Dermis microvascular lymphatic vessel endothelial cell (primary cell): ENCODE data around the gene GLDC. TPM values are rescaled to one million over a fixed set of nuclear protein-coding genes. Genes with fewer than 3 reads are reported as not detected.
"Not testable (repeated sequence)": the region's sequence is repeated elsewhere in the genome, so short reads cannot be mapped to it uniquely, and the experiment has no call there.

Experiments
- DNase-seq, 2 donors: peaks; one replicate each; pipeline versions ENCODE4 v3.0.0 to v3.0.0-alpha.2; 2010; ENCODE audit warnings: low read depth in 2 of 2
- total RNA-seq: library from RNA; depleted of rRNA; stranded (reverse); fragments of >200 nt; gene quantifications from 2 replicates; pipeline ENCODE4 v1.2.1, GENCODE V29; 2014

Gene GLDC
- total RNA-seq, 1 donor from 2014 or later: 11.8 TPM

DNA sequence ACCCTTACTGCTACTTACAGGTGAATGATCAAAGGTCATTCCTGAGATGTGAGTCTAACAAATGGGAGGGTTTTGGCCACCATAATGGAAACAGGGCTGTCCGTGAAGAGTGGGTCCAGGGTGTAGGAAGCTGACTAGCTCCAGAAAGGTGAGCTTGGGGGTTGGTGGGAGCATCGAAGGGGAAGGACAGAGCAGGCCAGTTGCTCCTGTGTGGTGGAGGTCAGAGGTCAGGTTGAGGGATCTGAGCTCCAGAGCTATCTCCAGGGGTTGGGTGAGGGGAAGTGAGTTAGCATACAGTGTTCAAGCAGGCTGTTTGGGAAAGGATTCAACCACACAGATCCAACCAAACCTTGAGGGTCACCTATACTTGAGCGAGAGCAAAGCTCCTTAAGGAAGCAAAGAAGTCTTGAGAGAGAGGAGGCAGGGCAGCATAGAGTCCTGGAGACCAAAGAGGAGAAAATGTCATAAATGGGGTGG is 18.7 kb upstream of the GLDC start:
- no peak for DNase-seq

DNA sequence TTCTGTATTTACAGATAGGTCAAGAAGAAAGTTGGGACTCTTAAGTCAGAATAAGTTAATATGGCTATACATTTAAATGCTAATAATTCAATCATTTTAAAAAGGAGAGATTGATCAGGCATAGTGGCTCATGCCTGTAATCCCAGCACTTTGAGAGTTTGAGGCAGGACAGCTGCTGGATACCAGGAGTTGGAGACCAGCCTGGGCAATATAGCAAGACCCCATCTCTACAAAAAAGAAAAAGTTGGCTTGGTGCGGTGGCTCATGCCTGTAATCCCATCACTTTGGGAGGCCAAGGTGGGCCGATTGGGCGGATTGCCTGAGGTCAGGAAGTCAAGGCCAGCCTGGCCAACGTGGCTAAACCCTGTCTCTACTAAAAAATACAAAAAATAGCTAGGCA is 15.0 kb upstream of the GLDC start:
- DNase-seq: no peak

DNA sequence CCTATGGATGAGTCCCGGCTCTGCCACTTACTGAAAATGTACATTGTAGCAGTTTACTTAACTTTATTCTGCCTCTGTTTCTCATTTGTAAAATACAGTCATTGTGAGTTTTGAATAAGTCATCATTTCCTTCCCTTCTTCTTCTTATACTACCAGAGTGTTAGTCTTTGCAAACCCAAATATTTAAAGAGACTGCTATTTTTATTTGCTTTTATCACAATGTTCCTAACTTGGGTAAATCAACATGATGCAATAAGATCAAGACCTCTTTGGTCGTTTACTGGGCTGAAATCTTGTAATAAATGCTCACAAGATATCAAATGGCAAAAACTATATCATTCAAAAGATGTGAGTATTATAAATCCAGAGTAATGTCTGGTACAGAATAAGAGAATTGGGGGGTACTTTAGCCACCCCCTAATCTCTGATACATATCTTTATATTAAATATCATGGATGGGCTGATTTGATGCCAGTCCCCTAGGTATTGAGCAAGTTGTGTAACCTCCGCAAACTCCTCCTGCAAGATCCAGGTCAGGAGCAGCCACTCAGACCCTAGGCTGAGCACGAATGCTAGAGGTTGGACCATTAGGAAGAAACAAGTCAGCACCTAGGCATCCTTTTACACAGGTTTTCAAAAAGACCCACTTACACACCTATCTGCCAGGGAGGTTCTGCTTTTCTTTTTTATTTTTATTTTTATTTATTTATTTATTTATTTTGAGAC is 13.3 kb upstream of the GLDC start:
- no peak for DNase-seq

DNA sequence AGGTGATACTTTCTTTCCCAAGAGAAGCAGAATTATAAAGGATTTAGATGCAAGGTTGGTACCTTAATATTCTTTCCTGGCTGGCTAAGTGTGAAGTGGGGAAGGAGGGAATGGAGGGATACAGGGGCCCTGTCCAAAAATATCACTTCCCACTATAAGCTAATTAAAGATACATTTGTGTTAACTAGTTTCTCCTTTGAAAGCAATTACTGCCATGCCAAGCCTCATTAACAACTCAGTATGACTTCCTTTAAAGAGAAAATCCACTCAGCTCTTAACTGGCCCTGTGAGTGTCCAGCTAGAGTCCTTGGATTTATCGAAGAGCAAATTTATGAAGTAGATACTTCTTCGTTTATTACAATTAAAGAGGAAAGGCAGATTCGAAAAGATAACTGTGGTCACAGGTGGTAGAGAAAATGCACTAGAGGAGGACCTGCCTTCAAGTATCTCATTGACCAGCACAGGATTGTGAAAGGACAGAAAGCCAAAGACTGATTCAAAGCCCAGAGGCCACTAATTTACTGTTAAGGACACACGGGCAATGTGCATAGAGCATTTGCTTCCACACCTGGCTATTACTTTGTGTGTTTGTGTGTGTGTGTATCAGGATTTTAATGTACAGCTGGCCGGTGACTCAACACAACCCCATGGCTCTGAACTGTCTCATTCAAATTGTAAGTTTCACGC is 11.2 kb upstream of the GLDC start:
- no peak for DNase-seq

DNA sequence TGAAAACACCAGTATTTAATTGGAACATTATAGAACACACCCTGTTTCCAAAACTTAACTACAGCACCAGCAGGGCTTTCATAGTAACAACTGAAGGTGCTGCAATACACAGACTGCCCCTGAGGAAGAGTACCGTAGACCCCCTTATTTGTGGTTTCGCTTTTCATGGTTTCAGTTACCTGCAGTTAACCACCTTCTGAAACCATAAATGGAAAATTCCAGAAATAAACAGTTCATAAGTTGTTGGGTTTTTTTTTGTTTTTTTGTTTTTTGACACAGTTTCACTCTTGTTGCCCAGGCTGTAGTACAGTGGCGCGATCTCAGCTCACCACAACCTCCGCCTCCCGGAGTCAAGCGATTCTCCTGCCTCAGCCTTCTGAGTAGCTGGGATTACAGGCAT is 9.5 kb upstream of the GLDC start:
- no peak for DNase-seq

DNA sequence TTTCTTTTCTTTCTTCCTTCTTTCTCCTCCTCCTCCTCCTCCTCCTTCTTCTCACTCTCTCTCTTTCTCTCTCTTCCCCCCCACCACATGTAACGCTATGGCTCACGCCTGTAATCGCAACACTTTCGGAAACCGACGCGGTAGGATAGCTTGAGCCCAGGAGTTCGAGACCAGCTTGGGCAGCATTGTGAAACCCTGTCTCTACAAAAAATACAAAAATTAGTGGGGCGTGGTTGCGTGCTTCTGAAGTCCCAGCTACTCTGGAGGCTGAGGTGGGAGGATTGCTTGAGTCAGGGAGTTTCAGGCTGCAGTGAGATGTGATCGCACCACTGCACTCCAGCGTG is 736 bp upstream of the GLDC start:
- DNase-seq: no peak

DNA sequence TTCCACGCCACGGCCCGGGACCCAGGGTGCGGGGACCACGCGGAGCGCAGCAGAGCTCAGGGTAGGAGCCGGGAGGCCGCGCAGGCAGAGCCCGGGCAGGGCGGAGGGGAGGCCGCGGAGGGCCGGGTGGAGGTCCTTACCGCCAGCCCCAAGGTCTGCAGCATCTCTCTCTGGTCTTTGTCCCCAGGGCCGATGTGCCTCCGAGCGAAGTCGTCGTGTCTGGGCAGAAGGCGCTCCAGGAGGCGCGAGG is 499 bp downstream of the GLDC start:
- DNase-seq: not testable (repeated sequence)

DNA sequence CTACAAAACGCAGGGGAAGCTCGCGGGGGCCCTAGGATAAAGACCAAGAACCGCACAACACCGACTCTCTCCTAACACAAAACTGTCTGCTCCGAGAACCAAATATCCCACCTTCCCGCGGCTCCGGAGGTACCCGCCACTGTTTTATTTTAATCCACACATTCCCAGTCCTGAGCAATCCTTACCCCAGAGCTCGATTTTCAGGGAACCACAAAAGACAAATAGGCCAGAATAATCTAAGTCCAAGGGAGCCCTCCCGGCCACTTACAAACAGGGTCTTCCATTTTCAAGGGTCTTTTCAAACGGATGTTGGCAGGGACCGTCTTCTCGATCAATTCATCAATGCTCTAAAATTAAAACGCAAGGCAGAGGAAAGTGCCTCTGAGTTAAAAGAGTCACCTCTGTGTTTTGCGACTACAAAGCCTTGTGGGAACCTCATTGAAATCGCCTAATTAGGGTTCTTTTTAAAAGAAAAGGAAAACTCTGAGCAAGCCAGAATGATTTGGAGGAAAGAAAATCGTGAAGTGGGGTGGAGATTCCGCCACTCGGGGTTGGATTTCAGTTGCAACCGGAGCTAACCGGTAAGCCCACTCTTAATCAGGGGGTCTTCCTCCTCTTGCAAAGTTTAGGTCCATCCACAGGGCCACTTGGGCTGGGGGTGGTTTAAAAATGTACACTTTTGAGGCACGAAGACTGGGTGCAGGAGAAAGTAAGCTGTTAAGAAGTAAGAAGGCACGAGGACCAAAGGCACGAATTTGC is 1.0 kb downstream of the GLDC start:
- DNase-seq: no peak

DNA sequence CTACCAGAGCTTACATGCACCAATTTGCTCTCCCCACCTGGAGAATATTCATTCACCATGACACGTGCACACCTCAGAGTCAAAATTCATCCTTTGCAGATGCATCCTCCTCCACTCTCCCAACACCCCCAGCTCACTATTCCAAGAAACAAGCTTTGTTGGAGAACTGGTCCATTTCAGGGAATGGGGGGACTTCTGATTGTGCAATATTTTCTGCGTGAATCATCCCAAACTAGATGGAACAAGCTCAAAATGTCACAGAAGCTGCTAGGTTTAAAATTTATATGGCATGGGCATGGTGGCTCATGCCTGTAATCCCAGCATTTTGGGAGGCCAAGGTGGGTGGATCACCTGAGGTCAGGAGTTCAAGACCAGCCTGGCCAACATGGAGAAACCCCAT is 3.6 kb downstream of the GLDC start:
- no peak for DNase-seq

DNA sequence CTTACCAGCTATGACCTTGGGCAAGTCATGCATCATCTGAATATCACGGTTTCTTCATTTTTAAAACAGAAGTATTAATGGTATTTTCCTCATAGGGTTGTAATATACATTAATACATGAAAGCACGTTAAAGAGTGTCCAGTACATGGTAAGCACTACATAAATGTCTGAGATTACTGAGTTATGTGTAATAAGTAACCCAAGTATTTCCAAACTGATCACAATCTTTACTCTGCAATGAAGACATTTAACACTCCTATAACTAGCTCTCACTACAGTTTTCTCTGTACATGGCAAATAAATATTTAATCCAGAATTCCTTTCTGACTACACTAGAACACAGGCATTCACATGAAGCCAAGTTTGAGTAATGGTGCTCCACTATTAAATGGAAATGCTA is 4.0 kb downstream of the GLDC start:
- DNase-seq: no peak

DNA sequence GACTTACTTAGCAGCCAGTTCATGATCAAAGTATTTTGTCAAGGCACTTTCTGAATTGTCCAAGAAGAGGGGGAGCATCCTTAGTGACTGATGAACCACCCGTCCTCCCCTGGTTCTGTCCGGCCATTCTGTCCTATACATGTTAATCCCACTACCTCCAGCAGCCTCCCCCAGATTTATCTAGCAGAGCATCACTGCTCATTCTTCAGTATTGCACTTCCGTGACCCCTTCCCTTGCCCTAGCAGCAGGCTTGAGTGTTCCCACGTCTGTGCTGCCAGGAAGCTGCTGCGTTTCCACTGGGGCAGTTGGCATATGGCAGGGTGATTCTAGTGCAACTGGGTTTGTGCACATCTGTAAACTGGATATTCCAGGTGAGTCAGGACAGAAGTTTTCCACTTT is 4.5 kb downstream of the GLDC start:
- no peak for DNase-seq

DNA sequence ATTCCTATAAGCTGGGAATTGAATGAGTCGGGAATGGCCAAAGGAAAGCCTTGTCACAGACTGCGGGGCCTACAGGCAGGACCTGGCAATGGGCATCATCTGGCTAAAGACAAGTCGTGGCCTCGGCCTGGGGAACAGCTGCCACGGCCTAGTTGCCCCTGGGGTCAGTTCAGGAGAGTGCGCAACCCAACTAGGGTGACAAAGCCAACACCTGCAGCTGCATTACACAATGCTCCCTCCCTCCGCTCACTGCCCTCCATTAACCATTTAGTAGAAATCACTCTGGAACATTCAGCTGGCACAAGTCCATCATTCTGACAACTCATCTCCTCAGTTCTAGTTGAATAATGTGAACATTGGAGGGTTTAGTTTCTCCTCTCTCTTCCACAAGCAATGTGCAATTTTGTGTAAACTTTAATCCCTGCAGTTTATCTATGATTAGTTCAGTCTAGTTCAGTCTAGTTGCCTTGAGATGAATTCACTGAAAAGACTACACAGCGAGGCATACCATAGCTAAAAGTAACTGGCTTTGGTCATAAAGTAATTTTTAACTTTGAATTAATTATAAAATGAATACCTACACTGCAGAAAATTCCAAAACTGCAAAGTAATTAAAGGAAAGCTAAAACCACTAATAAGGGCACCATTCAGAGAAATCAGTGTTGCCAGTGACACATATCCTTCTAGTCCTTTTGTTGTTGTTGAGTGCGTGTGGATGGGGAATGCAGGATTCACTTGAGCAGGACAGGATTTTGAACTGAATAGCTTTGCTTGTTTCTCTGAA is 5.1 kb downstream of the GLDC start:
- DNase-seq: no peak

DNA sequence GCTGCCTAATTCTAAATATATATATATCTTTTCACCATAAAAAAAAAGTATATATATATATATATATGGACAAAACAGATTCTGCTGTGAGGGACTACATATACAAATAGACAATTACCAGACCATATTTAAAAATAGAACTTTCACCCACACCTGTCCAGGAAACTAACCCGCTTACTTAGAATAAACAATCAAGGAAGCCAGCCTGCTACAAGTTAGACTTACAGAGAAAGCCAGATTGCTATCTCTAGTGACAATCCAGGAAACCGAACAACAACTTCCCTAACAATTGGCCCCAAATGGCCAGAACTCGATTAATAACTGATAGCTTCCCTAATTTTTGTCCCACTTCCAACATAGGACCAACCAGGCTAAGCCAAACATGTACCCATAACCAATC is 5.9 kb downstream of the GLDC start:
- no peak for DNase-seq

DNA sequence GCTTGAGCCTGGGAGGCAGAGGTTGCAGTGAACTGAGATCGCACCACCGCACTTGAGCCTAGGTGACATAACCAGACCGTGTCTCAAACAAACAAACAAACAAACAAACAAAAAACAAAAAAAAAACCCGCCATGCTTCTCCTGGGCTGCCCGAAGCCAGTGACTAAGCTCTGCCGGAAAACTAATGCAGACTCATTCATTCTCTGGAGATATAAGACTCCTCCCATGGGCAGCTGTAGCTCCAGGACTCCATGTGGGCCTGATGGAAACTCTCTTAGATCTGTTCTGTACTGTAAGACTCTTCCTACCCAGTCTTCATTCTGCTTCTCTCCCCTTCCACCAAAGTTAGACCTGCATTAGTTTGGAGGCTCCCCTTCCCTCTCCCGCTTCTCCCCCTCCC is 11.1 kb downstream of the GLDC start:
- DNase-seq: no peak

DNA sequence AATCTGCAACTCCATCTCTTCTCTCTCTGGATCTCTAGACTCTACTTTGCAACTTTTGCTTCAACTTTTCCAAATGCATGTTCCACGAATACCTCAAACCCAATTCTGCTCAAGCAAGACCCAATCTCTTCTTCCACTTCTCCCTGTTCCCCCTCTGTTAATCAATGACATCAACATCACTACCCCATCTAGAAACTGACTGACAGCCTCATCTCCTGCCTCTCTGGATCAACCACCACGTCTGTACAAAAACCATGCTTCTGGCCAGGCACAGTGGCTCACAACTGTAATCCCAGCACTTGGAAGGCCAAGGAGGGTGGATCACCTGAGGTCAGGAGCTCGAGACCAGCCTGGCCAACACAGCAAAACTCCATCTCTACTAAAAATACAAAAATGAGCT is 12.2 kb downstream of the GLDC start:
- DNase-seq: no peak

DNA sequence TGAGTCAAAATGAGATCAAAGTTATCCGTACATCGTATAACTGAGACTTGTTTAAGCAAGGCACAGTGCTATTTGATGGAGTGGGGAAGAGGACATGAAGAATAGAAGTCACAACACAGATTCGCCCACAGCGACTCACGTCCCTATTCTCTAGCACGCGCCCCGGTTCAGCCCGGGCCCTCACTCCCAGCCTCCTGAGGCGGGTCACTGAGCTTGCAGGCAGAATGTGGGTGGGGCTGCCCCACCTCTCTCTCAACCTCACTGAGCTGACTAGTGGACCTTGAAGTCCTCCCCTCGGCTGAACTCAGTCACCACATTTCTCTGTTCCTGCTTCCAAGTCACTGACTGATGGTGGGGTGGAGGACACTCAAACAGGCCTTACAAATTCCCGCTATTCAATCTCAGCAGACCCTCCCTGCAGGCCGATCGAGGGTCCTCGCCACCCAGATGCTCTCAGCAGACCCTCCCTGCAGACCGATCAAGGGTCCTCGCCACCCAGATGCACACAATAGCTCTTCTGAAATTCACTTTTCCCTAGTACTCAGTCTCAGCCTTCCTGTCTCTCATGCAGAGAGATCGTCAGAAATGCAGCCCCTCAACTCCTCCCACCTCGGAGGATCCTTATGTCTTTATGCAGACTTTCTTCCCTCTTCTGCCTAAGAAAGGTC is 12.9 kb downstream of the GLDC start:
- no peak for DNase-seq

DNA sequence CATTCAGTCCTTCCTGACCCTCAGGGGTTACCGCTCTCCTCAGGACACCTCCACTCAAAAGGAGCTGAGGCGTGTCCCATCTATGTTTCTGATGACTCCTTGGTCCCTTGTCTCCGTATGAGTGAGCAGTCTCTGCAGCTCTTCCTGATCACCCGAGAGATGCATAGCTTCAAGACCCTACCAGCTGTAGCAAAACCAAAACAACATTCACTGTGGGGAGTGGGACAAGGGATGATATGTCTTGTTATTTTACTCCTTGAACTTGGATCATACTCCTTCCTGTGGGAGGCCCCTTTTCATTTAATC is 14.4 kb downstream of the GLDC start:
- DNase-seq: no peak

DNA sequence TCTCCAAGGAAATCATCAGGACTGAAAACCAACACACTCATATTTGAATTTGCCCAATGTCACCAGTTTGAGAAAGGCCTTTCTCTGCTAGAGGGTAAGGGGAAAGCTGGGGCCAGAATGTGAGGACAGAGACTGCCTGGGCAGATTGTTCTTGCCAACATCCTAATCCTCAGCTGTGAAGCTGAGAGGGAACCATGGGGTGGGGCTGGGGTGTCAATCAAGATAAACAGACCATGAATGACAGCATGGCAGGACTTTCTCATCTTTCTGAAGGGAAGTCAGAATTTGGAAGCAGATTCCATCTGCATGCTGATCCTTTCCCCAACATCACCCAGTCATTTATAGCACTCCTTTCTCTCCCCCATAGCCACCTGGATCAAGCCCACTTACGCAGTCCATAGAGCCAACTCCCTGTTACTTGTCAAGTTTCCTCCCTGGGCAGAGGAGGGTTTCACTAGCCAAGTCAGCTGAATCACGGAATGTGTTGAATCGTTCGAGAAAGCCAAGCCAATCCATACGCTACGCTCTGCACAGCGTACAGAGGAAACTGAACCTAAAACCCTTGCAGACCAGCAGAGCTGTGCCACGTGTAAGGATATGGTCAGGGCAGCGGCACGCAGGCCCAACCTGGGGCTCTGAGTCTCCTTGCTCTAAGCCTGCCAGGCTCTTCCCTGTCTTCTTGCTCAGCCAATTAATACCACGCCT is 14.9 kb downstream of the GLDC start:
- no peak for DNase-seq

DNA sequence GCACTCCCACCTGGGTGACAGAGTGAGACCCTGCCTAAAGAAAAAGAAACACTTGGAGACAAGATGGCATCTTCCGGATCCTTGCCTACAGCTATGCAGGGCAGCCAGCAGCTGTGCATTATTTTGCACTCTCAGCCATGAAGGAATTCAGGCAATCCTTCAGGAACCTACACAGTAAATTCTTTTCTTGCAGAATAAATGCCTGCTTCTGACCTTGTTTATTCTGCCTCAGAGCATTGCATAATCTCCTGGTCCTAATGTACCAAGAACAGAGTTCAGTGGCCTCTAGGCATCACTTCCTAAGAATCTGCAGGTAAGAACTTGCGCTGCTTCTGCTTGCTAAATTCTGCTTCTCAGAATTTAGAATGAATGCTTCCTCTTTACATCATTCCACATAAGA is 16.8 kb downstream of the GLDC start:
- DNase-seq: no peak

DNA sequence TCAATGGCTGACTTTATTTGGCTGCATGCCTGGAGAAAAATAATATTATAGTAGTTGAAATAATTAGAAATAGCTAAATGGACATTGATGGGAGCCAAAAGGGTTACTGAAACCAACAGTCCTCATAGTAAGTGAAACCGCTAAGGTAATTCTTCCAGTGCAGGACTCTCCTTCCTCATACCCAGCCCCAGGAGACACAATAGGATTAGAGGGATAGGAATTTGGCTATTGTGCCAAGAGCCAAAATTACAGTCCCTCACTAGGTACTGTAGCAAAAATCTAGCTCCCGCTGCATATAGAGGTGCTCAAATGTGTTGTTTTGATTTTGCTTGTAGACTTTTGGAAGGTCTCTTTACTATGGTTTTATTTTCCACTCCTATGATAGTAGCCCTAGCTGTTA is 20.2 kb downstream of the GLDC start:
- DNase-seq: no peak

DNA sequence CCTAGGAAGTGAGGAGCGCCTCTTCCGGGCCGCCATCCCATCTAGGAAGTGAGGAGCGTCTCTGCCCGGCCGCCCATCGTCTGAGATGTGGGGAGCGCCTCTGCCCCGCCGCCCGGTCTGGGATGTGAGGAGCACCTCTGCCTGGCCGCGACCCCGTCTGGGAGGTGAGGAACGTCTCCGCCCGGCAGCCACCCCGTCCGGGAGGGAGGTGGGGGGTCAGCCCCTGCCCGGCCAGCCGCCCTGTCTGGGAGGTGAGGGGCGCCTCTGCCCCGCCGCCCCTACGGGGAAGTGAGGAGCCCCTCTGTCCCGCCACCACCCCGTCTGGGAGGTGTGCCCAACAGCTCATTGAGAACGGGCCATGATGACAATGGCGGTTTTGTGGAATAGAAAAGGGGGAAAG is 22.7 kb downstream of the GLDC start:
- DNase-seq: not testable (repeated sequence)
